HG03575 (cell line): Measurements from ENCODE around the gene CTSD.

Experiments
- ATAC-seq: cut with Tn5 transposase; IDR thresholded peaks from one replicate; pipeline ENCODE4 v1.9.1; 2021; ENCODE audit not compliant: unreplicated experiment, insufficient number of reproducible peaks, low FRiP score; ENCODE audit errors: extremely low read depth

CTSD gene

GRCh38 chr11:1783725-1784529 lies 20.2 kb upstream of the CTSD start:
- ATAC-seq: no peak

GRCh38 chr11:1782831-1783724 lies 19.4 kb upstream of the CTSD start:
- ATAC-seq: no peak

GRCh38 chr11:1782031-1782590 lies 18.4 kb upstream of the CTSD start:
- ATAC-seq: no peak

- no peak for ATAC-seq
Observed at GRCh38 chr11:1781593-1781975, 17.9 kb upstream of the CTSD start.

DNA sequence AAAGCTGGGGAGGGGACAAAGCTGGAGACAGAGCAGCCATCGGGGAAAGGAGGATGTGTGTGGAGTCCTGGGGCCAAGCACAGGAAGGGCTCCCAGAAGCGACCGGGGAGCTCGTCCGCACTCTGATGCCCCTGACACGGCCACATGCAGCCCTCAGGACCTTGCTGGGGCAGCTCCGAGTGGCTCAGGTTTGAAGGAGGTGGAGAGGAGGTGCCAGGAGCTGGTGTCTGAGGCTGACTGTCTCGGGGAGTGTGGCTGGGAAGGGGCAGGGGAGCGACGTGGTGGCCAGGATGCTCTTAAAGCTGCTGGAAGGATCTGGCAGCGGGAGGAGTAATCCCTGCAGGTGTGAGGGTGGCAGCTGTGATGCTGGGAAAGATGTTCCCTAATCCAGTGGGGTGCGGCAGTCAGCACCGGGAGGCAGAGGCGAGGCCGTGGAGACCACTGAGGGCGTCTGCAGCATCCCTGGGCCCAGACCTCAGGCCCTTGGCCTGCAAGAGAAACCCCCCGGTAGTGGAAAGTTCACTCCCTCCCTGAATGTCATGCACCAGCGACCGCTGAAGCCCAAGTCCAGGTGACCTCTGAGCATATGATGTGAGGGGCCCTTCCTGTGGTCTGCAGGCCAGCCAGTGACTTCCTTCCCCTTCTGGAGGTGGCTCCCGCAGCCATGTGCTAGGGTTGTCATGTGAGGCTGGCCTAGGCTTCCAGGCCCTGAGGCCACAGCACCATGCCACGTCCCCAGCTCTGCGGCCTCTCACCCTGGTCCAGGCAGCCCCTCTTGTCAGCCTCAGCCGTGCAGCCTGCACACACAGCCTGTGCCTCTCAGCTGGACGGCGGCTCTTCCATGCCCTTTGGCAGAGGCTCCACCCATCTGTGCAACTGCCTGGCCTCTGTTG lies 17.2 kb upstream of the CTSD start:
- no peak for ATAC-seq

DNA sequence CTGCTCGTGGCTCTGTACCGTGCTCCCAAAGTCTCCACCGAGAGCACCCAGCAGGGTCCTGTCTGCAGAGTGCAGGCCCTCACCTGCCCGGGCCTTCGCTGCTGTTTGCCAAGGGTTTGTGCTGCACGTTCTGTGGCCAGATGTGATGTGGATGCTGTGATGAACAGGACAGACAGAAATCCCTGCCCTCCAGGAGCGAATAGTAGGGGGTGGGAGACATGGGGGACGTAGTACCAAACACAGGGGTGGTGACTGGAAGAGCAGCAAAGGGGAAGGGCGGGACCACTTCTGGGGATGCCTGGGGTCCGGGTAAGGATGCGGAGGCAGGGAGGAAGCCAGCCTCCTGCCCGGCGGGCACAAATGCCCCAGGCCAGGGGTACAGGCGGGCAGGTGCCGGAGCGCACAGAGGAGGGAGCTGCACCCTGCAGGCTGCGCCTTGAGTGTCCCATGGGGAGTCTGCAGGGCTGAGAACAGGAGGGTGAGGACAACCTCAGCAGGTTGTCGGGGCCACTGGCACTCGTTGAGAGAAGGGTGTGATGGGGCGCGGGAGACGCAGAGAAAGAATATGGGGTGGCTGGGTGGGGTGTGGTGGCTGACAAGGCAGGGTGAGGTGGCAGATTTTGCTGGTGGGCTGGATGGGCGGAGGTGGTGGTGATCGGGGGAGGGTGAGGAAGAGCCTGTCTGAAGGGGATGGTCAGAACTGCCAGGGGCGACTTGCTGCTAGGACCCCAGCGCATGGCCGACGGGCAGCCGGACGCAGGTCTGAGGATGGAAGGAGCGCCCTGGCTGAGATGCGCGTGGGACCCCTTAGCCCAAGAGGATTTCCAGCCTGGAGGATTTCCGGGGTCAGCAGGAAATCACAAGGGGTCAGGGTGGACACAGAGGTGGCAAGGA lies 16.3 kb upstream of the CTSD start:
- ATAC-seq: no peak

GRCh38 chr11:1779034-1779805 lies 15.5 kb upstream of the CTSD start:
- no peak for ATAC-seq

- ATAC-seq: no peak
Observed at GRCh38 chr11:1778141-1778911, 14.6 kb upstream of the CTSD start.

- no peak for ATAC-seq
Observed at GRCh38 chr11:1777737-1778136, 14.0 kb upstream of the CTSD start.

DNA sequence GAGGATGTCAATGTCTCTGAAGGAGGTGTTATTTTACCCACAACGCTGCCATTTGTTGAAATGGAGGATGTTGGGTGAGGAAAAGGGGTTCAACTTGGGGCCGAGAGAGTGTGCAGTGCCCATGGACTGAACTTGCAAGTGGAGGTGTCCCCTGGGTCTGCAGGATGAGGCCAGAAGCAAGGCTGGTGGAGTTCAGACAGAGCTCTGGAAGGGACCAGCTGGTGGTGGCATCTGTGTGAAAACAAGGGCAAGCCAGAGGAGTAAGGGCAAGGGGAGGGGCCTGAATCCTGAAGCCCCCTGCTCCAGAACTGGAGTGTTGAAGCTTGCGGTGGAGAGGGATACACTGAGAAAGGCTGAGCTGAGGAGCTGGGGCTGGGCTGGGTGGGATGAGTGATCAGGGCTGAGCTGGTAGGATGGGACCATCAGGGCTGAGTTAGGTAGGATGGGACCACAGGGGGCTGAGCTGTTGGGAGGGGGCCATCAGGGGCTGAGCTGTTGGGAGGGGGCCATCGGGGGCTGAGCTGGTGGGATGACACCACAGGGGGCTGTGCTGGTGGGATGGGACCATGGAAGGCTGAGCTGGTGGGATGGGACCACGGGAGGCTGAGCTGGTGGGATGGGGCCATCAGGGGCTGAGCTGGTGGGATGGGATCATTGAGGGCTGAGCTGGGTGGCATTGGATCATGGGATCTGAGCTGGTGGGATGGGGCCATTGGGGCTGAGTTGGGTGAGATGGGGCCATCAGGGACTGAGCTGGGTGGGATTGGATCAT lies 13.4 kb upstream of the CTSD start:
- ATAC-seq: no peak

GRCh38 chr11:1776331-1776851 lies 12.7 kb upstream of the CTSD start:
- no peak for ATAC-seq

DNA sequence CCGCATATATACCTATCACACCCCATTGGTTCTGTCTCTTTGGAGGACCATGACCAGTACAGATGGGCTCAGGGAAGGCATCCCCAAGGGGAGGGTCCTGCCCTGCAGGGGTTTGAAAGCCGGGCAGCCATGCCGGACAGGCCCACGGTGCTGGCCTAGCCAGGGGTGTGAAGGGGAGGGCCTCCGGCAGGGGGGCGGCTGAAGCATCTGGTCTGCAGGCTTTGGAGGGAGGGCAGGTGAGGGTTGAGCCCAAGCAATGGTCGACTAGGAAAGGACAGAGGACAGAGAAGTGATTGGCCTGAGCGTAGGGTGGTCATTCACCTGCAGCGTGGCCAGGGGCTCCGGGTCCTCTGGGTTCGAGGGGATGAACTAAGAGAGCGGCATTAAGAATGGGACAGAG lies 11.2 kb upstream of the CTSD start:
- ATAC-seq: no peak

DNA sequence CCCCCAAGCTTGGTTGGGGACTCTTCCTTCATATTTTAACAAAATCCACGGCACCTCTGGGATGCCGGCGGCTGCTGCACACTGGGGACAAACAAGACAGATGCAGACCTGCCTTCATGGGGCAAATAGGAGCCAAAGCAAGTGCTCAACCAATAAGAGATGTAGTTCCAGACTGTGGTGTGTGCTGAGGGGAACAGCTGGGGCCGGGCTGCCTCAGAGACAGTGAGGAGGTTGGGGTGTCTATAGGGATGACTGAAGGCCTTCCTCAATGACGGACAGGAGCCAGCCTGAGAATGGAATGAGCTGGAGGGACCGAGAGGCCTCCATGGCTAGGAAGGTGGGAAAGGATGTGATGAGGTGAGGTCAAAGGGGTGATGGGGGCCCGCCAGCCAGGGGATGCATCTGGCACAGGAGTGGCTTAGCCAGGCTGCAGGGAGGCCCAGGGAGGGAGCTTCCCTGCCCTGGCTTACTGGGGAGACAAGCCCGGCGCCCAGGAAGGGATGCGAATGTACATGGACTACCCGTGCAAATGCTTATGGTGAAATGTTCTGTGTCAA lies 10.3 kb upstream of the CTSD start:
- no peak for ATAC-seq

DNA sequence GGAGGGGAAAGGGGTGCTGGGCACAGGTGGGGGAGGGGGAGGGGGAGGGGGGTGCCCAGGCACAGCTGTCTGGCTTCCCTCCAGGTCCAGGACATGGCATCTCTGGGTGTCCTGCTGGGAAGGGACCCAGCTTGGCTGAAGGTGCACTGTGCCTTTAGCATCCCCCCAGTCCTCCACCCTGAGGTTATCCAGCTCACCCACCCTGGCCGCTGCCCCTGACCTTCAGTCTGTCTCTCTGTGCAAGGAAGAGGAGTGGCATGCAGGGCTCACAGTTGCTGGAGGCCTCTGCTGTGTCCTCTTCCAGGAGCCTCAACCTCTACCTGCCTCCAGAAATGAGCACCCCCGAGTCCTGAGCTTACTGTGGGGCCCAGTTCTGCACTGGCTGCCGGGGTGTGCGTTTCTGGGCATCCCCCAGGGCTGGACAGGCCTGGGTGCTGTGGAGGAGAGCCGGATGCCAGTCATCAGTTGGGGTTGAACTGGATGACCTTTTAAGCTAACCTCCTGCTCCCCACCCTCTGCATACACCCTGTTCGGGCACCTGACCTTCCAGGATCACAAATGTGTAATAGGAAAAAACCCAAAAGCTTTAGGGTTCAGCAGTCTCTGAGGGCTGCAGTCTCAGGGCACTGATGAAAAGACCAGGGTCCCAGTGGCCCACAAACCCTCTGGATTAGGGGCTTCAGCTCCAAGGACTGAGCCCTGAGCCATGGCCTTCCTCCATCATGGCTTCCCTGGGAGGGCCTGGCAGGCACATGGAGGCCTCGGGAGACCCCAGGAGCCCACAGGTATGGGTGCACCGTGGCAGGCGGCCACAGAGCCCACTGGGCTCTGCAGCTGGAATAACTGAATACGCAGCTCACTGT lies 9.6 kb upstream of the CTSD start:
- ATAC-seq: no peak
